ENCODE measurements around the gene EPHA10.
A peak's percentile ranks its signal among the peaks of the same experiment; 100 is the strongest.

EPHA10 gene

DNA sequence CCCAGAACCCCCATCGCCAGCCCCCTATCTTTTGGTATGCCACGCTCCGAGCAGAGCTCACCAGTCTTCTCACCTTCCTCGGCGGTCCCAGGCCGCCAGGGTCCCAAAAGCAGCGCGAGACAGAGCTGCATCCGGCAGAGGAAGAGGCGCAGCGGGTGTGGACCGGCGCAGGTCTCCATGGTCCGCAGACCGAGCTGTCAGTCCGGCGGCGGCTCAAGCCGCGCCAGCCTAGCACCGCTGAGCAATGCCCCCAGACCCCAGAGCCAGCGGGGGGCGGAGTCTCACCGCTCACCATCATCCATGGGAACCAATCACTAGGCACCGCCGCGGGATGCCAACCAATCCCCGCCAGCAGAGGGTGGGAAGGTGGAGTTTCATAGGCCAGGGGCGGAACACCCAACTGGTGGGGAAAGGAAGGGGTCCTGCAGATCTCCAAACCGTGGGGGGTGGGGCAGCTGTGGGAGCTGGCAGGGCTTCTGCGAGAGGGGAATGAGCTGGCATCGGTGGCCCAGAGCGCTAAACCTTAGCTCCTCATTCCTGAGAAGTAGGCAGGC, at the start of gene EPHA10:
Gene EPHA10, minus strand, starts transcription at position 233 of the 554 bp plus-strand sequence. Its CDS starts 54 bp downstream, at position 179.
- DNase-seq (ENCODE audit: low spot score) = no peak

GRCh38 chr1:37814252-37814651, 49.3 kb upstream of the EPHA10 start:
- no peak for DNase-seq (ENCODE audit: low spot score)

DNA sequence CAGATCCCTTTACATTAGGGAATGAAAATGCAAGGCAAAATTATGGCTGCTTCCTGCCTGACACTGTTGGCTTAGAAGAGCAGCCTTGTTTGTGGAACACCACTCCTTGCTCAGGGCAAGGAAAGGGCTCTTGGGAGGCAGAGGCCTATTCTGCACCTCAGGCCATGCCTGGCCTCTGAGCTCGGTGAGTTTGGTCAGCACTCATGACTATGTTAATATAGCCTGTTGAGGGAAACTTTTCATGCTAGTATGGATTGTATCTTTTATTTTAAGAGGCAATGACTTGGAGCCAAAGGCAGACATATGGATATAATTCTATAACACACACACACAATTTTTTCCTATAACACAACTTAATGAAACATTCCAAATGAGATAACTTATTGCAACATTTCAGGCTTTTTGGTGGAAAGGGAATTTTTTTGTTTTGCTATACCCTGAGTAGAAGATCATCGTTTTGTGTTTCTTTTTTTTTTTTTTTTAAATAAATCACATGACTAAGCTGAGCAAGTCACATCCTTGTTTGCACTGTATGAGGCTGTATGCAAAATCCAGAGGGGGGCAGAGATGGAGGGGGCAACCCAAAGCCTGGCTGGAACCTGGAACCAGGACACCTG, 48.7 kb upstream of the EPHA10 start:
- no peak for DNase-seq (ENCODE audit: low spot score)

DNA sequence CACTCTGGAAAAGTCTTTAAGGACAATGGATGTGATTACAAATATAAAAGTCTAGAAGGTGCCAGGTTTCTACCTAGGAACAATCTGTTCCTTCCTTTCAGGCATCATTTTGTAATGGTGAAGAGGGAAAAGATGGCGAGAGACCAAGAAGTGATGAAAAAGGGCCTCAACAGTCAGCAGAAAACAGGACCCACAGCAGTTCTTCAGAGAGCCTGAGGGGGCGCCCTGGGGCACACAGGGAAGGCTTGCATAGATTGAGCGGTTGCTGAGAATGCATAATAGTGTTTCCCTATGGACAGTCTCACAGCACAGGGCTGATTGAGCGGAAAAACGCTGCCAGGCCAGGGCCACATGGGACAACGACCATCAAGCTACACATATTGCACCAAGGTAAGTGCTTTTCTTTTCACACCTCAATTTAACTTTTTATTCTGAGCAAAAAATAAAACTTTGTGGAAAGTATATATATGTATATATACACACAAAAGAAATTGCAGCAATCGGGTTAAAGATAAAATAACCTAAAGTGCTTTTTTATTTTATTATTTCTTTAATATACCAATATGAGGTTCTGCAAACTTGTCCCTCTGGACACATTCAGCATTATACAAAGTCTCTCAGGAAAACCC, 46.2 kb upstream of the EPHA10 start:
- DNase-seq (ENCODE audit: low spot score) = peak; percentile 70

GRCh38 chr1:37809942-37810341, 45.0 kb upstream of the EPHA10 start:
- no peak for DNase-seq (ENCODE audit: low spot score)

DNA sequence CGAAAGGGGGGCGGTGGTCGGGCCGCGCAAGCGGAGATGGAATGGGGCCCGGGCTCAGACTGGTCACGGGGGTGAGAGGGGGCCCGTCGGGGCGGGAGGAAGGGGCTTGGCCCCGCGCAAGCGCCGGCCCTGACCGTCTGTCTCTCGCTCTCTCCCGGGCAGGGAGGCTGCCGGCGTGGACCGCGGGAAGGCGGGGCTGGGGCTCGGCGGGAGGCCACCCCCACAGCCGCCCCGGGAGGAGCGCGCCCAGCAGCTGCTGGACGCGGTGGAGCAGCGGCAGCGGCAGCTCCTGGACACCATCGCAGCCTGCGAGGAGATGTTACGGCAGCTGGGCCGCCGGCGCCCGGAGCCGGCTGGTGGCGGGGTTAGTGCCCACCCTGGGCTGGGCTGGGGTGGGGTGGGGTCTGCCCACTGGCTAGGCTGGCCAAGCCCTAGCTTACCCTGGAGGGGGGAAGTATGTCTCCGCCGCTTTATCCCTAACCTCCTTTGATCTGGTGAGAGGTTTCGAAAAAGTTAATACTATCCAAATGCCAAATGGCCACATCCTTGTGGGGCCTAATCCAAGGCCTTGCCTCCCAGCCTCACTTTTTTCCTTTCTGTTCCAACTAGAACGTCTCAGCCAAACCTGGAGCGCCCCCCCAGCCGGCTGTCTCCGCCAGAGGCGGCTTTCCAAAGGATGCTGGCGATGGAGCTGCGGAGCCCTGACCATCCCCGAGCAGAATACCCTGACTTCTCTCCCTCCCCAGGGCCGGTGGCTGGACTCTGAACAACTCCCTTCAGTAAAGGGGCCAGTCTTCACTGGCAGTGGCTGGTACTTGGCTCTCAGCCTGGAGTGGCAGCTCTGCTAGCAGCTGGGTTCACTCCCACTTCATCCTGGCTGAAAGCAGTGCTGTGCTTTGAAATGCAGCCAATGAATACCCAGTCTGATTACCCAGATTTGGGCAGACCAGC, 43.7 kb upstream of the EPHA10 start:
- peak; percentile 79 for DNase-seq (ENCODE audit: low spot score)

DNA sequence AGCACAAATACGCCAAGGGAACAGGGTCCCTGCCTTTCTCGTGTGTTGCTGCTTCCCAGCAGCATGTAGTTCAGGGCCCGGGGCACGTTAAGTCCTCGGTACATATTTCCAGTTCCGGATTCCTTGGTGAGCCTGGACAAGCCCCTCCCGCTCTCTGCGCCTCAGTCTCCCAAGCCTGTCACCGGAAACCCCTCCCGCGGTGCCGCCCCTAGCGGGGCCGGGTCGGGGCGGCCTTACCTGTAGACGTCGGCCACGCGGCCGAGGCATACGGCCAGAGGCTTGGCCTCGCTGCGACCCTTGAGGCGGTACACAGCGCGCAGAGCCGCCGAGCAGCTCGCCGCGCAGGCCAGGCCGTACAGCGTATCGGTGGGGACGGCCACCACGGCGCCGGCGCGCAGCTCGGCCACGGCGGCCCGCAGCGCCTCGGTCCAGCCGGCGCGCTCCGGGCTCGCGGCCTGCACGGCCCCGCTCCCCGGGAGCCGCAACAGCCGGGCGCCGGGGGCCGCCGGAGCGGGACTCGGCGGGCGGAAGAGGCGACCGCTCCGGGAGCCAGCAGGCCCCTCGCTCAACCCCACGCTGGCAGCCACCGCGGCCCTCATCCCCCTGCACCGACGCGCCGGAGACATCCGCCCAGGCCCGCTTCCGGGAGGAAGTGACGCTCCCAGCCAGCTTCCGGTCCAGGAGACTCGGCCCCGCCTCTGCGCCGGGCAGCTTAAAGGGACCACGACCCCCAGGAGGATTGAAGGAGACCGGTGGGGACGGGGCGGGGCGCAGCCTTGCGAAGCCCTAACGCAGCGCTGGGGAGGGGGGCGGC, 42.8 kb upstream of the EPHA10 start, which contains the start of the genes C1orf122 and YRDC:
Gene C1orf122, plus strand, starts transcription at position 236 of the 814 bp plus-strand sequence. CDS start 615 bp downstream, outside the sequence.
Gene YRDC, minus strand, starts transcription at position 654 of the 814 bp plus-strand sequence. Its CDS starts 28 bp downstream, at position 626.
- peak; percentile 94 for DNase-seq (ENCODE audit: low spot score)

DNA sequence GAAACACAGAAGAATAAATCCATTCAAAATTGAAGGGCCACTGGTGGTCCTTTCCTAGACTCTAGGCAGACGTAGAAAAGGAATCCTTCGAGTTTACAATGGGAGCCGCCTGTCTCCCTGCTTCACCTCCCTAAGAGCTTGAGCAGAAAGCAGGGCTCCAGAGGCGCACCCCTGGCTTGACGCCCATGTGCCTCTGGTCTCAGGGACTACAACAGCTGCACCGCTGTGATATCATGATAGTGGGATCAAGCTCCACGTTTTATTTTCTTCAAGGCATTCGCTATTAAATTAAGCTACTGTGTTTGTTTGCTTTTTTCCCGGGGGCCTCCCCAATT, 42.3 kb upstream of the EPHA10 start:
- no peak for DNase-seq (ENCODE audit: low spot score)

- no peak for DNase-seq (ENCODE audit: low spot score)
These were observed 37.5 kb upstream of the EPHA10 start for GRCh38 chr1:37802439-37802838.

DNA sequence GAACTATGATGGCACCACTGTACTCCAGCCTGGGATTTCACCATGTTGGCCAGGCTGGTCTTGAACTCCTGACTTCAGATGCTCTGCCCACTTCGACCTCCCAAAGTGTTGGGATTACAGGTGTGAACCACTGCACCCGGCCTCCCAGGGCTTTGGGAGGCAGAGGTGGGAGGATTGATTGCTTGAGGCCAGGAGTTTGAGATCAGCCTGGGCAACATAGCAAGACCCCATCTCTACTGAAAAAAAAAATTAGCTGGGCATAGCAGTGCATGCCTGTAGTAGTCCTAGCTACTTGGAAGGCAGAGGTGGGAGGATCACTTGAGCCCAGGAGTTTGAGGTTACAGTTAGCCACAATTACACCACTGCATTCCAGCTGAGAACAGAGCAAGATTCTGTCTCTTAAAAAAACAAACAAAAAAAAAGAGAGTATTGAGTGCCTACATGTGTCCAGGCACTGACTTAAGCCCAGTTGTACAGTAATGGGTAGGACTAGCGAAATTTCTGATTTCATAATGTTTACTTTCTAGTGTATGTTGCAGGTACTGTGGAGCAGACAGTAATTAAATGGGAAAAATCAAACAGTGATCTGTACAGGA, 32.9 kb upstream of the EPHA10 start:
- DNase-seq (ENCODE audit: low spot score) = peak; percentile 13

- peak; percentile 71 for DNase-seq (ENCODE audit: low spot score)
These were observed 30.6 kb upstream of the EPHA10 start for GRCh38 chr1:37795340-37796125.

DNA sequence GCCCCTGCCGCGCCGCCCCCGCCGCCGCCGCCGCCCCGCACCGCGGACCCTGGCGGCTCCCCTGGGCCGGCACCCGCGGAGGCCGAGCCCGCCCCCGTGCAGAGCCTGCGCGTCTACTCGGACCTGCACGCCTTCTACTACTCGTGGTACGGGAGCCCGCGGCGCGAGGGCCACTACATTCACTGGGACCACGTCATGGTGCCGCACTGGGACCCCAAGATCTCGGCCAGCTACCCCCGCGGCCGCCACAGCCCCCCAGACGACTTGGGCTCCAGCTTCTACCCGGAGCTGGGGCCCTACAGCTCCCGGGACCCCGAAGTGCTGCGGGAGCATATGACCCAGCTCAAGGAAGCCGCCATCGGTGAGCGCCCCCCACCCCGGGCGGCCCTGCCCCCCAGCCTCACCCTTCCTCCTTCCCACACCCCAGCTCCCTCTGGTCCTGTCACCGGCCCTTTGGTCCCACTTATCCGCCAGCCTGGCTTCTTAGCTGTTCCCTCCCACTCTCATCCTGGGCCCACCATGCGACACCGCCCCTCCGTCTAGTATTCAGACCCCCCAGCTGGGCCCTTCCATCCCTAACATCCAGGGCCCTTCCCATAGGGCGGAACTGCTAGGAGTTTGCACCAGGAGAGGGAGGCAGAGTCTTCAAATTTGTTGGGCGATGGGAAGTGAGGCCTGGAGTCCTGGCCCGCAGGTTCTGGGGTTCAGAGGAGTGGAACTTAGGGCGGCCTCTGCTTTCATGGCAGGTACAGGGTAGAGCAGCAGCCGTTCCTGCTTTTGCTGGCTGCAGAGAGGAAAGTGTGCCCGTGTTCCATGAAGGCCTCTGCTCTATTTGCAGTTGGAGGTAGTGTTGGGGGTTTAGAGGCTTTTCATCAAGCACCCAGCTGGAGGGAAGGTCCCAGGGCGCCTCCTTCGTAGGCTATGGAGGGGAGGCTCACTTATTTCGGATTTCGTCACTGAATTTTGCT, 29.7 kb upstream of the EPHA10 start:
- DNase-seq (ENCODE audit: low spot score) = no peak

DNA sequence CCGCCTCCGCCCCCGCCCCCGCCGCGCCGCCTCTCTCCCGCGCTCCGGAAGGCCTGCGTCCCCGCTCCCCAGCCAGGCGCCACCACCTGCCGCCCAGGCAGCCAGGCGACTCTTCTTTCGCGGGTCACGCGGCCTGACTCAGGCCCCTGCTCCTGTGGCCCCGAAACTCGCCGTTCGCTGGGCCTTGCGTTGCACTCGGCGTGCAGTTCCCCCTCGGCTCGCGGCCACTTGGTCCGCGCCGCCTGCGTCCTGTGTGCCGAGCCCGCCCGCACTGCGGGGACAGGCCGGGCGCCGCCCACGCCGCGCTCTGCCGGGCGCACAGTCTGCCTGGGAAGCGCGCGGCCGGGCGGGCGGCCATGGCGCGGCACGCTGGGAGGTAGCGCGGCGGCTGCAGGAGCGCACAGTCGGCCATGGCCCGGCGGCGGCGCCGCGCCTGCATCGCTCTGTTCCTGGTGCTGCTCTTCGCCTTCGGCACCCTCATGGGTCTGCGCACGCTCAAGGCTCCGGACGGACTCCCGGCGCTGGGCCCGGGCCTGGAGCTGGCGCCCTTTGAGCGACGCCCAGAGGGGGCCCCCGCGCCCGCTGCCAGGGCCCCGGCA, 29.0 kb upstream of the EPHA10 start, which contains the start of gene MANEAL:
Gene MANEAL, plus strand, starts transcription at position 75 of the 599 bp plus-strand sequence. Its CDS starts 336 bp downstream, at position 411.
- DNase-seq (ENCODE audit: low spot score) = peak; percentile 60

GRCh38 chr1:37792943-37793686, 28.2 kb upstream of the EPHA10 start:
- no peak for DNase-seq (ENCODE audit: low spot score)

GRCh38 chr1:37782491-37782890, 17.6 kb upstream of the EPHA10 start:
- DNase-seq (ENCODE audit: low spot score) = no peak

DNA sequence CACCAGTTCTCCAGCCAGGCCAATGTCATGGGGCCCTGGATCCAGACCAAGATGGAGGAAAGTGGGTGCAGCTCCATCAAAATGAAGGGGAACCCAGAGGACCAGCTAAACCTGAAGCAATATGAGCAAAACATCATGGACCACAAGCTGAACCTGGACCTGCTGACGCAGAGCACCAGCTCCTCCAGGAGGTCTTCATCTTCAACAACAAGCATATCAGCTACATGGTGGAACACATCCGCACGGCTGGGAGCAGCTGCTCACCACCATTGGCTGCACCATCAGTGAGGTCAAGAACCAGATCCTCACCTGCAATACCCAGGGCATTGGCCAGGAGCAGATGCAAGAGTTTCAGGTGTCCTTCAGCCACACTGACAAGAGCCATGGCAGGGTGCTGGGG, 13.7 kb upstream of the EPHA10 start:
- DNase-seq (ENCODE audit: low spot score) = no peak

DNA sequence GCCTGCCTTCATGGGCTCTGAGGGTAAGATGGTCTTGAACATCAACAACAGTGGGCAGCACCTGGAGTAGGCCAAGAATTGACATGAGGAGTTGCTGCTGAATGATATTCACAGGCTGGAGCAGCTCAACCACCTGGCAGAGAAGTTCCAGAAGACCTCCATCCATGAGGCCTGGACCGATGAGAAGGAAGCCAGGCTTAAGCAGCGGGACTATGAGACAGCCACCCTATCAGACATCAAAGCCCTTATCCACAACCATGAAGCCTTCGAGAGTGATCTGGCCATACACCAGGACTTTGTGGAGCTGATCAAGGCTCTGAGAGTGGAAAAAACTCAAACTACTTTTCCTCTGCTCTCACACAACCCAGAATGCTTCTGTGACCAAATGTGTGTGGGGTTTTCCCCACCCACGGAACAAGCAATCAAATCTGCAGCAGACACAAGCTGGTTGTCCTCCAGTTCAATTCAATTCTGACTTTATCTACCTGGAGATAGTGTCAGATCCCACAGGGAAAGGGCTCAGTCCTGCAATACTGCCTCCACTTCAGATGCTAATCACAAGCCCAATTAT, 12.1 kb upstream of the EPHA10 start:
- DNase-seq (ENCODE audit: low spot score) = no peak
